Retinal pigment epithelial cell (primary cell): ENCODE measurements around the gene NRARP.
A peak's percentile ranks its signal among the peaks of the same experiment; 100 is the strongest.

Experiments
- DNase-seq: peaks from one replicate; pipeline ENCODE4 v3.0.0-alpha.2; 2010; ENCODE audit warnings: low read depth
- H3K4me3 ChIP-seq: 2 replicates; pipeline ENCODE4 v1.5.1; 2011; ENCODE audit warnings: mild to moderate bottlenecking, low read length, control low read depth, moderate library complexity
- CTCF ChIP-seq: conservative IDR thresholded peaks from 2 replicates; pipeline ENCODE4 v1.5.1; 2011; ENCODE audit warnings: low read depth, low read length, control low read depth, inconsistent platforms

The NRARP gene

GRCh38 chr9:137302118-137302448 is at the start of gene NRARP:
Gene NRARP, minus strand, starts transcription at chr9:137302271. Its CDS starts 343 bp downstream, at chr9:137301928.
- no peak for TF ChIP-seq CTCF
- no peak for DNase-seq
- peak within 1 kb of the TSS; percentile 50 for H3K4me3 ChIP-seq

DNA sequence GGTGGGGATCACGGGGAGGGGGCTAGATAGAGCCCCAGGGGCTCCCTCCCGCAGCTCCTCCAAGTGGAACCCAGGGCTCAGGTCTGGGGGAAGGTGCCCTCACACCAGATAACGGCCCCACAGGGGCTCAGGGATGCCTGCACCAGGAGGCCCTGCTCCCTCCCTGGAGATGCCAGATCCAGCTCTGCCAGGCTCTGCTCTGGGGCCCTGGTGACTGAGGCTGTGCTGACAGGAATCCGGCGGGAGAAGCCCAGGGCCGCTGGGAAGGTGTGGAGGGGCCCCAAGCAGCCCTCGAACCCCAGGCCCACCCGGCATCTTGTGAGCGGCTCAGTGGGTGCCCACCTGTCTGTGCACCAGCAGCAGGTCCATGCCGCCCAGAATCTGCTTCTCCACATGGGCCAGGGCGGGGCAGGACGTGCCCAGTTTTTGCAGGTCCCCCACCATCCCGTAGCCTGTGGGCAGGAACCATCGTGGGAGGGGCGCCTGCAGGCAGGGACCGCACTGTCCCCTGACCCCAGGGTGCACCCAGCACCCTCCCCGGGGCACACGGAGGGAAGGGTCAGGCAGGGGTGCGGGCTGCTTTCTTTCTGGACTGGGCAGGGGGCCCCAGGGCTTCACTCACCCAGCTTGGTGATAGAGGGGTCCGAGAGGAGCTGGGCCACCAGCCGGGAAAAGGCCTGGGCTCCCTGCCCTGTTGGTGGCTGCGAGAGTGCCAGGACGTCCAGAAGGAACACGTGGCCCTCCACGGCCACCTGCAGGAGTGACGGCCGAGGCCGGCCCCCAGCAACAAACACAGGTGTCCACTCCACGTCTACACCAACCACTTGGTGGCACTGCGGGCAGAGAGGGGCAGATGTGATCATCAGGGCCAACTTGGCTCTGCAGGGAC is 48.9 kb upstream of the NRARP start:
- H3K4me3 ChIP-seq = no peak overlapping the region
- DNase-seq = no peak
- TF ChIP-seq CTCF = no peak

GRCh38 chr9:137349471-137350033 is 47.5 kb upstream of the NRARP start:
- DNase-seq = no peak
- no peak for TF ChIP-seq CTCF
- no peak overlapping the region for H3K4me3 ChIP-seq

DNA sequence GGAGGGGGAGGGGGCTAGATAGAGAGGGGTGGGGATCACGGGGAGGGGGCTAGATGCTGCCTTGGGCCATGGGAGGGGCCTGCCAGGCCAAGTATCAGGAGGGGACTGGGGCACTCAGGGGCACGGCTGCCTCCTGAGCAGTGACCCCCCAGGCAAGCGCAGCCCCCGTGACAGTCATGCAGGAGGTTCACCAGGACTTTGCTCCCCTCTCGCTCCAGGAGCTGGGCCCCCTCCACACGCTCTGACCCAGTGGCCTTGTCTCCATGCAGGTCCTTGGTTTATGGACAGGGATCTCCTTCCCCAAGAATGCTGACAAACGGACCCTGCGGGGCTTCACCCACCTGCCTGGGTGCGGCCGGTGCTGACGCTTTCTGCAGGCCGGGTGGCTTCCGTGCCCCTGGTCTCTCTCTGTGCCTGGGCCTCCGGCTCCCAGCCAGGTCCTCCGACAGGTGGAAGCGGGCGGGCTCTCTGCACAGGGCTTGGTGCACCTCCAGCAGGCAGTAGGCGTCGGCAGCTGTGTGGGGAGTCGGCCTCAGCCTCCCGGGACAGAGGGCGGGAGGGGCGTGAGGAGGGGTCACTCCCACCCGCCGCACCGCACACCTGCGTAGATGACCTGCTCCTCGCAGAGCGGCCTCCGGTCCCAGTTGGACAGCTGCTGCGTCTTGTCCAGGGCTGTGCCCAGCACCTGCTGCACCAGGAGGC is 46.8 kb upstream of the NRARP start:
- TF ChIP-seq CTCF = no peak
- no peak for DNase-seq
- H3K4me3 ChIP-seq = no peak overlapping the region

DNA sequence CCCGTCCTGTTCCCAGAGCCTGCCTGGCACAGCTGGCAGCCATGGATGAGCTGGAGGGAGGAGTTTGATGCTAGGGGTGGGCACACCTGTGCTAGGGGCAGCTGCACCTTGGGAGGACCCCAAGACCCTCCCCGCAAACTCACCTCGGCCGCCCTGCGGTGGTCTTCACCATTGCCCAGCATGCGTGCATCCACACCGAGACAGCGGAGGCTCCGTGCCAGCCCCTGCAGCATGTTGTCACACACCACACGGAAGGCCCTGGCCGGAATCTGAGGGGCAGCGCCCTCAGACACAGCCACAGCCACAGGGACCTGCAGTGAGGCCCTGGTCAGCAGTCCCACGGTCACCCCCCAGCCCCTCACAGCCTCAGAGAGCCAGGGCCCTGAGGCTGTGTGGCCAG is 45.9 kb upstream of the NRARP start:
- DNase-seq = no peak
- H3K4me3 ChIP-seq = no peak overlapping the region
- TF ChIP-seq CTCF = no peak

- no peak overlapping the region for H3K4me3 ChIP-seq
- no peak for DNase-seq
- no peak for TF ChIP-seq CTCF
These were observed 40.4 kb upstream of the NRARP start for GRCh38 chr9:137342482-137342881.
